ENCODE measurements around the gene GPR139. TPM values are rescaled to one million over a fixed set of nuclear protein-coding genes. Genes with fewer than 3 reads are reported as not detected.

Gene GPR139
- total and polyA plus RNA-seq, 10 of the 15 experiments (the other 5 are each of a cell fraction or from before 2014, with no cell fraction given) = not detected

DNA sequence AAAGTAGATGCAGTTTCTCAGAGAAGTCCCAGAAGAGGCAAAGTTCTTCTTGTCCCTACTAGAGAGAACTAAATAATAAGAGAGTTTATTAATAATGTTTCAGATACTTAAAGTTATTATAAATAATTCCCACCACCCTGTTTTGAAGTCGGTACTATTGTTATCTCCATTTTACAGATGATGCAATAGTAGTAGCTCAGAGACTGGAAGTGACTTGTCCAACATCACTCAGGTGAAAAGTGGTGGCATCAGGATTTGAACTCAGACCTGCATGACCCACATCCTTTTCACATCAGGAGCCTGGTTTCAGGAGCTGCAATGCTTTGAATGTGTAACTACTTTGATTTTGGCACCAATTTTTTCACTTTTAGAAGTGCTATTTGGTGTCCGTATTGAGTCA lies 52.7 kb downstream of the GPR139 start:
- Histone ChIP-seq H3K27ac (ENCODE audit: control insufficient read depth, insufficient read depth) (no peak overlapping the region), H2AFZ (ENCODE audit: control insufficient read depth, low read depth, low read length) (no peak overlapping the region), H3K4me3 (no peak overlapping the region), H3K9me3 (replicated peaks; ENCODE audit: control insufficient read depth, insufficient read depth, low read length) (no peaks in the 10 kb centered on the region), H3K9ac (ENCODE audit: control insufficient read depth, insufficient read depth, low read length) (no peak overlapping the region), H3K4me1 (ENCODE audit: control insufficient read depth, insufficient read depth, low read length) (no peaks in the 10 kb centered on the region), H3K4me2 (ENCODE audit: control insufficient read depth, insufficient read depth) (no peak overlapping the region), H3K36me3 (ENCODE audit: control insufficient read depth in 2 of 2, insufficient read depth in 2 of 2, low read length in 1 of 2) (no peaks in the 10 kb centered on the region), H3K79me2 (ENCODE audit: control insufficient read depth, insufficient read depth, low read length) (no peaks in the 10 kb centered on the region), H3K27me3 (replicated peaks in 1 of 2; ENCODE audit: control insufficient read depth in 2 of 2, insufficient read depth in 2 of 2, low read length in 1 of 2) (no peaks in the 10 kb centered on the region), H4K20me1 (ENCODE audit: control insufficient read depth, insufficient read depth) (no peaks in the 10 kb centered on the region)
- BruUV-seq (replicated peaks) = no TSS peak
- no peak for TF ChIP-seq ZNF274 (IDR thresholded peaks at IDR 0.05; ENCODE audit: insufficient read depth, insufficient read length)
- TF ChIP-seq GABPA (IDR thresholded peaks at IDR 0.05; ENCODE audit: low read depth) = no peak
- TF ChIP-seq, protein P1, sequence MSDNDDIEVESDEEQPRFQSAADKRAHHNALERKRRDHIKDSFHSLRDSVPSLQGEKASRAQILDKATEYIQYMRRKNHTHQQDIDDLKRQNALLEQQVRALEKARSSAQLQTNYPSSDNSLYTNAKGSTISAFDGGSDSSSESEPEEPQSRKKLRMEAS (IDR thresholded peaks at IDR 0.05; ENCODE audit: low read depth, low read length) = no peak
- RAD21 ChIA-PET (ENCODE audit: unreplicated experiment) = no interaction called here
- intact Hi-C loops (cut with micrococcal nuclease; ENCODE audit: unreplicated experiment) (no loop called here), in situ Hi-C loops (cut with MboI) (no loop called here)
- CTCF ChIA-PET = no interaction called here
- WGBS (ENCODE audit: insufficient coverage, insufficient replicate concordance, low lambda C conversion rate, missing lambda C conversion rate) = 48% methylated on average over 2 of the region's 2 CpGs
- no peak for FAIRE-seq
- ATAC-seq = no peak
- SMC1A ChIA-PET (ENCODE audit: uncharacterized antibody, unreplicated experiment) = no interaction called here
- no peak for DNase-seq (ENCODE audit: low read depth, low spot score)
- POLR2A ChIA-PET = no interaction called here

DNA sequence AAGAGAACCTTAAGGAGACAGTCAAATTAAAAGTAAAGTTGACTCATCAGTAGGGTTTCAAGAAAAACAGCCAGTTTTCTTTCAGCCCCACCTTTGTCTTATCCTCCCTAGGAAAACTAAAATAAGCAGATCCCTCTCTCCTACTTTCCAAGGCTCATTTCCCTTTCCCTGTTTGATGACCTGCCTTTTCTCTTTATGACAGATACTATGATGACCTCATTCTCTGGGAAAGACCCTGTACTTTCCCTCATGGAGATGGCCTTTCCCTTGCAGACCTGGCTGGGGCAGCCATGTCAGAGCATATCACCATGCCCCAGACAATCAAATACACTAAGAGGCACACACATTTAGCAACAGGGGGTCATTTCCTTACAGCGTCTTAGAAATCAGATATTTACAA lies 53.6 kb downstream of the GPR139 start:
- BruUV-seq (replicated peaks) = no TSS peak
- Histone ChIP-seq H4K20me1 (ENCODE audit: control insufficient read depth, insufficient read depth) (no peaks in the 10 kb centered on the region), H2AFZ (ENCODE audit: control insufficient read depth, low read depth, low read length) (no peak overlapping the region), H3K4me2 (ENCODE audit: control insufficient read depth, insufficient read depth) (no peak overlapping the region), H3K36me3 (ENCODE audit: control insufficient read depth in 2 of 2, insufficient read depth in 2 of 2, low read length in 1 of 2) (no peaks in the 10 kb centered on the region), H3K9ac (ENCODE audit: control insufficient read depth, insufficient read depth, low read length) (no peak overlapping the region), H3K4me1 (ENCODE audit: control insufficient read depth, insufficient read depth, low read length) (no peaks in the 10 kb centered on the region), H3K4me3 (no peak overlapping the region), H3K9me3 (replicated peaks; ENCODE audit: control insufficient read depth, insufficient read depth, low read length) (no peaks in the 10 kb centered on the region), H3K79me2 (ENCODE audit: control insufficient read depth, insufficient read depth, low read length) (no peaks in the 10 kb centered on the region), H3K27ac (ENCODE audit: control insufficient read depth, insufficient read depth) (no peak overlapping the region), H3K27me3 (replicated peaks in 1 of 2; ENCODE audit: control insufficient read depth in 2 of 2, insufficient read depth in 2 of 2, low read length in 1 of 2) (no peaks in the 10 kb centered on the region)
- ChIA-PET CTCF (no interaction called here), SMC1A (ENCODE audit: uncharacterized antibody, unreplicated experiment) (no interaction called here), RAD21 (ENCODE audit: unreplicated experiment) (no interaction called here), POLR2A (no interaction called here)
- FAIRE-seq = no peak
- in situ Hi-C loops (cut with MboI) (no loop called here), intact Hi-C loops (cut with micrococcal nuclease; ENCODE audit: unreplicated experiment) (no loop called here)
- DNase-seq (ENCODE audit: low read depth, low spot score) = no peak
- no peak for ATAC-seq
- WGBS (ENCODE audit: insufficient coverage, insufficient replicate concordance, low lambda C conversion rate, missing lambda C conversion rate) = 0% methylated on average over 1 of the region's 1 CpG
- no peak for TF ChIP-seq IKZF2 (IDR thresholded peaks at IDR 0.05)
- no peak for TF ChIP-seq YBX1 (IDR thresholded peaks at IDR 0.05)
- TF ChIP-seq, protein P2, sequence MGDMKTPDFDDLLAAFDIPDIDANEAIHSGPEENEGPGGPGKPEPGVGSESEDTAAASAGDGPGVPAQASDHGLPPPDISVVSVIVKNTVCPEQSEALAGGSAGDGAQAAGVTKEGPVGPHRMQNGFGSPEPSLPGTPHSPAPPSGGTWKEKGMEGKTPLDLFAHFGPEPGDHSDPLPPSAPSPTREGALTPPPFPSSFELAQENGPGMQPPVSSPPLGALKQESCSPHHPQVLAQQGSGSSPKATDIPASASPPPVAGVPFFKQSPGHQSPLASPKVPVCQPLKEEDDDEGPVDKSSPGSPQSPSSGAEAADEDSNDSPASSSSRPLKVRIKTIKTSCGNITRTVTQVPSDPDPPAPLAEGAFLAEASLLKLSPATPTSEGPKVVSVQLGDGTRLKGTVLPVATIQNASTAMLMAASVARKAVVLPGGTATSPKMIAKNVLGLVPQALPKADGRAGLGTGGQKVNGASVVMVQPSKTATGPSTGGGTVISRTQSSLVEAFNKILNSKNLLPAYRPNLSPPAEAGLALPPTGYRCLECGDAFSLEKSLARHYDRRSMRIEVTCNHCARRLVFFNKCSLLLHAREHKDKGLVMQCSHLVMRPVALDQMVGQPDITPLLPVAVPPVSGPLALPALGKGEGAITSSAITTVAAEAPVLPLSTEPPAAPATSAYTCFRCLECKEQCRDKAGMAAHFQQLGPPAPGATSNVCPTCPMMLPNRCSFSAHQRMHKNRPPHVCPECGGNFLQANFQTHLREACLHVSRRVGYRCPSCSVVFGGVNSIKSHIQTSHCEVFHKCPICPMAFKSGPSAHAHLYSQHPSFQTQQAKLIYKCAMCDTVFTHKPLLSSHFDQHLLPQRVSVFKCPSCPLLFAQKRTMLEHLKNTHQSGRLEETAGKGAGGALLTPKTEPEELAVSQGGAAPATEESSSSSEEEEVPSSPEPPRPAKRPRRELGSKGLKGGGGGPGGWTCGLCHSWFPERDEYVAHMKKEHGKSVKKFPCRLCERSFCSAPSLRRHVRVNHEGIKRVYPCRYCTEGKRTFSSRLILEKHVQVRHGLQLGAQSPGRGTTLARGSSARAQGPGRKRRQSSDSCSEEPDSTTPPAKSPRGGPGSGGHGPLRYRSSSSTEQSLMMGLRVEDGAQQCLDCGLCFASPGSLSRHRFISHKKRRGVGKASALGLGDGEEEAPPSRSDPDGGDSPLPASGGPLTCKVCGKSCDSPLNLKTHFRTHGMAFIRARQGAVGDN (IDR thresholded peaks at IDR 0.05) = no peak
- TF ChIP-seq HDGF (IDR thresholded peaks at IDR 0.05) = no peak
- TF ChIP-seq ZNF384 (IDR thresholded peaks at IDR 0.05; ENCODE audit: borderline replicate concordance, low read depth, low read length) = no peak
- no peak for TF ChIP-seq TCF12 (IDR thresholded peaks at IDR 0.05; ENCODE audit: low read depth, low read length)
- TF ChIP-seq, protein P3, sequence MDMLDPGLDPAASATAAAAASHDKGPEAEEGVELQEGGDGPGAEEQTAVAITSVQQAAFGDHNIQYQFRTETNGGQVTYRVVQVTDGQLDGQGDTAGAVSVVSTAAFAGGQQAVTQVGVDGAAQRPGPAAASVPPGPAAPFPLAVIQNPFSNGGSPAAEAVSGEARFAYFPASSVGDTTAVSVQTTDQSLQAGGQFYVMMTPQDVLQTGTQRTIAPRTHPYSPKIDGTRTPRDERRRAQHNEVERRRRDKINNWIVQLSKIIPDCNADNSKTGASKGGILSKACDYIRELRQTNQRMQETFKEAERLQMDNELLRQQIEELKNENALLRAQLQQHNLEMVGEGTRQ (IDR thresholded peaks at IDR 0.05; ENCODE audit: borderline replicate concordance, low read depth, low read length) = no peak
- TF ChIP-seq, protein P4, sequence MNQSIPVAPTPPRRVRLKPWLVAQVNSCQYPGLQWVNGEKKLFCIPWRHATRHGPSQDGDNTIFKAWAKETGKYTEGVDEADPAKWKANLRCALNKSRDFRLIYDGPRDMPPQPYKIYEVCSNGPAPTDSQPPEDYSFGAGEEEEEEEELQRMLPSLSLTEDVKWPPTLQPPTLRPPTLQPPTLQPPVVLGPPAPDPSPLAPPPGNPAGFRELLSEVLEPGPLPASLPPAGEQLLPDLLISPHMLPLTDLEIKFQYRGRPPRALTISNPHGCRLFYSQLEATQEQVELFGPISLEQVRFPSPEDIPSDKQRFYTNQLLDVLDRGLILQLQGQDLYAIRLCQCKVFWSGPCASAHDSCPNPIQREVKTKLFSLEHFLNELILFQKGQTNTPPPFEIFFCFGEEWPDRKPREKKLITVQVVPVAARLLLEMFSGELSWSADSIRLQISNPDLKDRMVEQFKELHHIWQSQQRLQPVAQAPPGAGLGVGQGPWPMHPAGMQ (IDR thresholded peaks at IDR 0.05; ENCODE audit: borderline replicate concordance) = no peak
- no peak for TF ChIP-seq MEF2A (IDR thresholded peaks at IDR 0.05; ENCODE audit: insufficient read depth, low read depth, low read length)
- no peak for TF ChIP-seq TCF7 (IDR thresholded peaks at IDR 0.05; ENCODE audit: borderline replicate concordance)
- TF ChIP-seq CHD1 (IDR thresholded peaks at IDR 0.05; ENCODE audit: low read depth, low read length) = no peak

Data from GM12878 (cell line).